ENCODE results near the gene TANGO2.
A peak's percentile ranks its signal among the peaks of the same experiment; 100 is the strongest.

TANGO2 gene

DNA sequence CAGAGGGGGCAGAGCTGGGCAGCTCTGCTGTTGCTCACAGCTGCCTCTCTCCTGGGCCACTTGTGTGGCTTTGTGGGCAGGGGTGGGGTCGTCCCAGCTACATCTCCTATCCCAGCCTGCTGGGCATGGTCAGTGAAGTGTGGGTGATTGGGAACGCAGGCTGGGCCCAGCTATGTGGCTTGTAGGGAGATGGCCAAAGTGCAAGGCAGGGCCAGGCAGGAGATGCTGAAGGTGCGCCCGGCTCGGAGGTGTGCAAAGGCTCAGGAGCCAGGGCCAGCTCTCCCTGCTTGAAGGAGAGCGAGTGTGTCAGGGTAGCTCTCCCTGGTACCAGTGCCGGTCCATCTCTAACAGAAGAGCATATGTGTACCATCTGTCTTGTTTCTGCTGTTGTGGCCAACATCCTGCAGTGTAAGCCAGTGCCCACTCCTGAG lies 86.6 kb downstream of the TANGO2 start:
- H3K27ac Mint-ChIP-seq: no peak overlapping the region
- H3K27me3 Mint-ChIP-seq (ENCODE audit: low read depth): no peaks in the 10 kb centered on the region
- TF ChIP-seq, protein P1, sequence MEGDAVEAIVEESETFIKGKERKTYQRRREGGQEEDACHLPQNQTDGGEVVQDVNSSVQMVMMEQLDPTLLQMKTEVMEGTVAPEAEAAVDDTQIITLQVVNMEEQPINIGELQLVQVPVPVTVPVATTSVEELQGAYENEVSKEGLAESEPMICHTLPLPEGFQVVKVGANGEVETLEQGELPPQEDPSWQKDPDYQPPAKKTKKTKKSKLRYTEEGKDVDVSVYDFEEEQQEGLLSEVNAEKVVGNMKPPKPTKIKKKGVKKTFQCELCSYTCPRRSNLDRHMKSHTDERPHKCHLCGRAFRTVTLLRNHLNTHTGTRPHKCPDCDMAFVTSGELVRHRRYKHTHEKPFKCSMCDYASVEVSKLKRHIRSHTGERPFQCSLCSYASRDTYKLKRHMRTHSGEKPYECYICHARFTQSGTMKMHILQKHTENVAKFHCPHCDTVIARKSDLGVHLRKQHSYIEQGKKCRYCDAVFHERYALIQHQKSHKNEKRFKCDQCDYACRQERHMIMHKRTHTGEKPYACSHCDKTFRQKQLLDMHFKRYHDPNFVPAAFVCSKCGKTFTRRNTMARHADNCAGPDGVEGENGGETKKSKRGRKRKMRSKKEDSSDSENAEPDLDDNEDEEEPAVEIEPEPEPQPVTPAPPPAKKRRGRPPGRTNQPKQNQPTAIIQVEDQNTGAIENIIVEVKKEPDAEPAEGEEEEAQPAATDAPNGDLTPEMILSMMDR (IDR thresholded peaks at IDR 0.05; ENCODE audit: unreplicated experiment in 3 of 3): no peak
- no peak overlapping the region for H3K4me3 Mint-ChIP-seq
- peaks cover 7% of the 10 kb centered on the region for H3K4me1 Mint-ChIP-seq
- H3K36me3 Mint-ChIP-seq (ENCODE audit: low read depth): peaks cover 39% of the 10 kb centered on the region
- H3K9me3 Mint-ChIP-seq: no peaks in the 10 kb centered on the region

DNA sequence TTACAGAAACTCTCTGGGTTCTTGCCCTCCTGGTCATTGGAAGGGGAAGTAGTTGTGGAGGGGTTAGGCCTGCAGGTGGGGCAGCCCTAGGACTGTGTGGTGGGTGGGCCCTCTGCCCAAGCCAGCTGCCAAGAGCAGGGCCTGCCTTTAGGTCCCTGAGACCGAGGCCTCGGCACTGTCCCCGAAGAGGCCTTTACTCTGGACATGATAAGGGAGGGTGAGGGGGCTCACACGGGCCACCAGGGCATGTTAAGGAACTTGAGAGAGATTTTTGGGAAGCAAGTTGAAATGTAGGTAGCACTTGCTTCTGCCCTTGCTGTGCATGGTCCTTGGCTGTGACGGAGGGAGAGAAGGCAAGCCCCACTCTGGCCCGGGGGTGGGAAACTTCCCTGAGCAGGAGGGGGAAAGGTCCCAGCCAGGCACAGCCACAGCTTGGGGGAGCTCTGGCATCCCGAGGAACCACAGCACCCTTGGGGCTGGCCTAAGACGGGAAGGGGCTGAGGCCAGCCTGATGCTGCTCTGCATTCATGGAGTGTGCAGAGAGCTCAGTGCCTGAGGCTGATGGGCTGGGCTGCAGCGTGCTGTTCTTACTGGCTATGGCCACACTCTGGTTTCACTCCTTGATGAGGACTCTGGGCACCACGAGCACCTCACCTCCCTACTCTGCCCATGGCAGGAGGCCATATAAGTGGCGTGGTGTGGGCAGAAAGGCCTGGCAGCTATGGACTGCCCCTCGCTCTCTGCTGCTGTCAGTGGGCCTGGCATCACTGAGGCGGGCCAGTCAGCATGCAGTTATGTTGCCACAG lies 87.2 kb downstream of the TANGO2 start:
- Mint-ChIP-seq H3K9me3 (no peaks in the 10 kb centered on the region), H3K27ac (no peak overlapping the region), H3K4me1 (peaks cover 7% of the 10 kb centered on the region), H3K27me3 (ENCODE audit: low read depth) (no peaks in the 10 kb centered on the region), H3K36me3 (ENCODE audit: low read depth) (peaks cover 34% of the 10 kb centered on the region), H3K4me3 (no peak overlapping the region)
- TF ChIP-seq, protein P1 (IDR thresholded peaks at IDR 0.05; ENCODE audit: unreplicated experiment in 3 of 3): no peak

DNA sequence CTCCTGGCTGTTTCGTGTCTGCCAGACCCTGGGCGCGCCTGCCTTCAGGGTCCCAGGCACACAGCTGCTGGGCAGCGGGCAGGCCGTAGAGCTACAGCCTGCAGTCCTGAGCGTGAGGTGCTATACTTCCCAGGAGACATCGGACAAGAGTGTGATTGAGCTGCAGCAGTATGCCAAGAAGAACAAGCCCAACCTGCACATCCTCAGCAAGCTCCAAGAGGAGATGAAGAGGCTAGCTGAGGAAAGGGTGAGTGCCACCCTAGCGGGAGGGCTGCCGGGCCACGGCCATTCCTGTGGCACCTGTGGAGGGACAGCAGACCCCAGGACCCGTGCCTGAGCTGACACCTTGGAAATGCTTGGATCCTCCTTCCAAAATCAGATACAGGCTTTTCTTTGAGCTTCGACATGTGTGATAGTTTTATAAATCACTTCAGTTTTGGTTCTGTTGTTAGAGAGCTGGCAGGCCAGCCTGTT lies 87.9 kb downstream of the TANGO2 start:
- Mint-ChIP-seq H3K27ac (no peak overlapping the region), H3K4me3 (no peak overlapping the region)

DNA sequence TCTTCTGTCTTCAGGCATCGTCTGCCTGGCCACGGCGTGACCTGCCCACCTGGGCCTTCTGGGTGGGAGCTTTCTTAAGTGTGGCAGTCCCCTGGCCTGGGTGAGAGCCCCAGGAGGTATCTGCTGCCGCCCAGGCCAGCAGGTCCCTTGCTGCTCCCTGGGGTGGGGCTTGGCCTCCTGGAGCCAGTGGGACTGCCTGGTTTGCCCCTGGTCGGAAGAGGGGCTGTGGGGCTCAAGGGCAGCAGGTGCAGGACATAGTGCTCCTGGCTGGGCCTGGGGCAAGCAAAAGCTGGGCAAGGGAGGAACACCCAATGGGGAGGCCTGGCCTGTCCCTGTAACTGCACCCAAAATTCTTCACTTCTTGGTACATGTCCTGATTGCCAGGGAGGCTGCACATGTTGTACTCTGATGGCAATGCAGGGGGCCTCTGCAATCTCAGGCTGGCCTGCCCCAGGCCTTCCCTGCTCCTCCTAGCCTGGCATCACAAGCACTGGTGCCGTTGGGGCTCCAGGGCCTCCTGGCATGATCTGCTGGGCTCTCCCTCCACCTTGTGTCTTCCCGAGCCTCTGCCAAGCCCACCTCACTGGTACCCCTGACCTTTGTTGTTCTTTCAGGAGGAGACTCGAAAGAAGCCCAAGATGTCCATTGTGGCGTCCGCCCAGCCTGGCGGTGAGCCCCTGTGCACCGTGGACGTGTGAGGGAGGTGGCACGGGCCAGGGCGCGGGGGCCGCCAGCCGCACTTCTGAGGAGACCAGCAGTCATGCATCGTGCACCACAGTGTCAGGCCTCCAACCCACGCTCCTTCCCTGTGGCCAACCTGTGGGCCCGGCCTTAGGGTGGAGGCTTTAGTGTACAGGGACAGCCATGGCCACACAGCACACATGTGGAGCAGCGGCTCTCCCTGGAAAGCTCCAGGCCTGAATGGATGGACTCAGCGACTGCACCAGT lies 88.8 kb downstream of the TANGO2 start:
- Mint-ChIP-seq H3K27ac (no peak overlapping the region), H3K4me3 (no peak overlapping the region), H3K4me1 (no peaks in the 10 kb centered on the region), H3K36me3 (ENCODE audit: low read depth) (peaks cover 32% of the 10 kb centered on the region), H3K9me3 (no peaks in the 10 kb centered on the region), H3K27me3 (ENCODE audit: low read depth) (no peaks in the 10 kb centered on the region)
- TF ChIP-seq, protein P1 (IDR thresholded peaks at IDR 0.05; ENCODE audit: unreplicated experiment in 3 of 3): no peak

More for the DNA sequence above, 87.9 kb downstream of the TANGO2 start:
- Mint-ChIP-seq H3K27me3 (ENCODE audit: low read depth) (no peaks in the 10 kb centered on the region), H3K9me3 (no peaks in the 10 kb centered on the region), H3K36me3 (ENCODE audit: low read depth) (peaks cover 28% of the 10 kb centered on the region), H3K4me1 (peaks cover under 1% of the 10 kb centered on the region)
- TF ChIP-seq, protein P1 (IDR thresholded peaks at IDR 0.05; ENCODE audit: unreplicated experiment in 3 of 3): no peak

DNA sequence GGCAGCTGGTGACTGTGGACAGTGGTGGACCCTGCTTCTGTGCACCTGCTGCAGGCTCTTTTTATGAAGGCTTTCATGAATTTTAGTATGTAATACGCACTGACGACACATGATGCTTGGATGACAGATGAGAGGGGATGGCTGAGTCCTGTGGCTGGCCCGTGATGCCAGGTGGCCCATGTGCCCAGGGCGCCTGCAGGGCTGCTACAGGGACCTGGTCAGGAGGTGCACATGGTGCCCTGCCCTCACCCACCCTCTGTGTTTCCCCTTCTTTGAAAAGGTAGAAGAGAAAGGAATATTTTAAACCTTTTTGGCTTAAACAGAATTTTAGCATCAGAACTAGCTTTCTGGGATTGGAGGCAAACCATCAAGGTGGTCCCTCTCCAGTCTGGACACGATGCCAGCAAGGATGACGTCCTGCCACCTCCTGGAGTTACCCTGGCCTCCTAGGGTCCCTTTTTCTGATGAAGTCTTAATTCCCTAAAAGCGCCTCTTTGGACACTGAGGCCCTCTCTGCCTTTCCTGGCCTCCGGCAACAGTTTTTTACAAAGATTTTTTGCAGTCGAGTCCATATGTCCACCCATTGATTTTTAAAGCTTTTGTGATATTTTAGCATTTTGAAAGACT lies 89.6 kb downstream of the TANGO2 start:
- Mint-ChIP-seq H3K4me1 (peaks cover 4% of the 10 kb centered on the region), H3K27me3 (ENCODE audit: low read depth) (no peaks in the 10 kb centered on the region), H3K36me3 (ENCODE audit: low read depth) (peaks cover 33% of the 10 kb centered on the region), H3K27ac (peak overlapping the region in 1 of 3 experiments; percentile 23), H3K9me3 (no peaks in the 10 kb centered on the region), H3K4me3 (peak overlapping the region in 1 of 3 experiments; percentile 54)
- TF ChIP-seq, protein P1 (IDR thresholded peaks at IDR 0.05; ENCODE audit: unreplicated experiment in 3 of 3): no peak
